Aorta (tissue), 5 donors: ENCODE measurements around the gene CDK2AP2. TPM values are rescaled to one million over a fixed set of nuclear protein-coding genes. Genes with fewer than 3 reads are reported as not detected.
"Not testable (repeated sequence)": the region's sequence is repeated elsewhere in the genome, so short reads cannot be mapped to it uniquely, and the experiment has no call there.

ENCODE experiments used
- ATAC-seq: fragments of 200-7000 bp; cut with Tn5 transposase; one replicate; pipeline ENCODE4 v1.9.1; 2022; ENCODE audit warnings: moderate library complexity; ENCODE audit not compliant: low FRiP score
- DNase-seq, 2 donors: peaks; one replicate each; pipeline ENCODE4 v3.0.0-alpha.2; 2020
- H3K27ac ChIP-seq, 2 donors: one replicate each; pipeline ENCODE4 v1.5.1; 2013; ENCODE audit warnings: low read length in 2 of 2, mild to moderate bottlenecking in 2 of 2, moderate library complexity in 2 of 2, control low read depth in 1 of 2, inconsistent platforms in 1 of 2, low read depth in 1 of 2
- H3K27me3 ChIP-seq, 2 donors: one replicate each; pipeline ENCODE4 v1.6.1; 2013; ENCODE audit warnings: control low read depth in 1 of 2, low read length in 1 of 2, mild to moderate bottlenecking in 1 of 2, moderate library complexity in 1 of 2; ENCODE audit not compliant: insufficient read depth in 2 of 2, control insufficient read depth in 1 of 2
- H3K36me3 ChIP-seq, 2 donors: one replicate each; pipeline ENCODE4 v1.6.1; 2013; ENCODE audit warnings: control low read depth in 1 of 2, low read length in 1 of 2, mild to moderate bottlenecking in 1 of 2; ENCODE audit not compliant: insufficient read depth in 2 of 2, control insufficient read depth in 1 of 2
- H3K4me1 ChIP-seq, 2 donors: one replicate each; pipeline ENCODE4 v1.6.1; 2013; ENCODE audit warnings: low read length in 2 of 2, control low read depth in 1 of 2, mild to moderate bottlenecking in 1 of 2, moderate library complexity in 1 of 2; ENCODE audit not compliant: insufficient read depth in 2 of 2, control insufficient read depth in 1 of 2
- H3K4me3 ChIP-seq, 2 donors: one replicate each; pipeline ENCODE4 v1.5.1; 2013; ENCODE audit warnings: low read length in 2 of 2, control low read depth in 1 of 2, mild to moderate bottlenecking in 1 of 2
- H3K9me3 ChIP-seq: one replicate; pipeline ENCODE4 v1.6.1; 2013; ENCODE audit warnings: mild to moderate bottlenecking, low read length; ENCODE audit not compliant: control insufficient read depth
- WGBS, 2 donors: extraction: QIAGEN DNeasy Blood & Tissue Kit; methylation state at CpG; one replicate each; pipeline ENCODE4 v1.1.7; 2013; 5-methylcytosine and 5-hydroxymethylcytosine counted together
- intact Hi-C, 2 donors: fragments of 100-400 bp; cut with DNase I; formaldehyde crosslinking; loops; one replicate each; pipeline versions ENCODE4 v1.14.2 to v1.15.0; 2022
- polyA plus RNA-seq, 2 donors: library from polyadenylated mRNA; stranded (reverse); fragments of 200-250 nt; gene quantifications; one replicate each; pipeline ENCODE4 v1.2.3, GENCODE V29; 2013
- total RNA-seq, 2 donors: library from RNA; stranded (reverse); fragmentation: NEBNext Ultra II Directional; extraction: Animal tissue kit (Norgen Biotek cat#: 25700); gene quantifications; one replicate each; pipeline ENCODE4 v1.2.1, GENCODE V29; 2021
- donor health status: healthy with polysubstance abuse.
- donor health status: Bipolar disorder and iron deficiency.
- donor health status: DM: no; HTN: no; CAD: no.
- donor health status: DM: no; HTN: no; CAD: no.
- donor health status: DM: yes; HTN: yes; CAD: no.

Gene CDK2AP2
- total and polyA plus RNA-seq, 4 donors, result 40.8 to 105 (median 76.5) TPM

DNA sequence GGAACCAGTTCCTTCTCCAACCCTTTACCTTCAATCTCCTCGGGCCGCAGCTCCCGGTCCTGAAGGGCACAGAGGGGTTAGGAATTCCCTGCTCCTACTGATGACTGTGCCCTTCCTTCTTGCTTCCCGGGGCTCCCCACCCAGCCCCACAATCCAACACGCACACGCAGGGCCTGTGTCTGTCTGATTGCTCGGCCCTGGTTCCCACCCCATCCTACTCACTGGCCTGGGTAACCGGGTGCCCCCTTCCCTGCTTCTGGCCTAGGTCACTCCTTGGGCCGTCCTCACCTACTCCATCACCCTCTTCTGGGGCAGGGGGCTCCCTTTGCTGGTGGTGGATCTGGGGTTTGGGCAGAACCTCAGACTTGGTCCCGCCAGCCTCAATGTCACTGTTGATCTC is 14.0 kb upstream of the CDK2AP2 start:
- Histone ChIP-seq H3K4me3 (no peak overlapping the region), H3K27ac (no peak overlapping the region), H3K9me3 (no peaks in the 10 kb centered on the region), H3K27me3 (no peaks in the 10 kb centered on the region), H3K4me1 (no peaks in the 10 kb centered on the region), H3K36me3 (no peaks in the 10 kb centered on the region)
- no peak for ATAC-seq
- intact Hi-C loops, result no loop called here
- 84 to 87% methylated on average over 10 of the region's 10 CpGs for WGBS, 2 donors
- no peak for DNase-seq

DNA sequence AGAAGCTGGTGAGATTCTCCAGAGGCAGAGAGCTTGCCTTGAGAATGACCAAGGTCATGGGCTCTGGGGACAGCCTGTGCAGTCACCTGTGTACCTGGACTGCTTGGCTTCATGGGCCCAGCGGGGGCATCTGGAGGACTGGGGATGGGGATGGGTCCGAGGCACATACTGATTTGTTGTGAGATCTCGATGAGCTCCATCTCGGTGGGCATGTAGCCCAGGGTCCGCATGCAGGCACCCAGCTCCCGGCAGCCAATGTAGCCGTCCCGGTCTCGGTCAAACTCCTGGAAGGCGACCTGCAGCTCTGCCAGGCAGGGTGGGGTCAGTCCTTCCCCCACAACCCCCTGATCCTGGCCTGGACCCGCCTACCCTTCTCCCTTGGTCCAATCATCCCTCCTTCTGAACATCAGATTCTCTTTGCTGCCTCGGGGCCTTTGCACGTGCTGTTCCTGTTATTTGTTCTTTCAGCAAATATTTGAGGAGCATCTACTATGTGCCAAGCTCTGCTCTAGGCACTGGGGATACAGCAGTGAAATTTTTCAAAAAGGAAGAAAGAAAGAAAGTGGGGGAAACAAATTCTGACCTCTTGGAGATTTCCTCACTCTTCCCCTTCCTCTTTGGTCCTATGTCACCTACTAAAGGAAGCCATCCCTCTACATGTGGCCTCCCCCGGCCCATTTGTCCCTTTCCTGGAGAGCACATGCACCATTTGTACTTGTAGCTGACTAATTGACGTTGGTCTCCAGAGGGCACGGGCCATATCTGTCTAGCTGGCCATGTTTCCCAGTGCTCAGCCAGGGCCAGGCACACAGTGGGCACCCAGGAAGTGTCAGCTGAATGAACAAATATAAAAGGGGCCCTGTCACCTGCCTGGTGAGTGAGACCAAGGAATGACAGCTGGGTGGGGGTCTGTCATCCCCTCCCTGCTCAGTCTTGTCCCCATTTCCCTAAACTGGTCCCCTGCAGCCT is 13.2 kb upstream of the CDK2AP2 start:
- H3K27ac ChIP-seq, result no peak overlapping the region
- no peaks in the 10 kb centered on the region for H3K9me3 ChIP-seq
- intact Hi-C loops, result no loop called here
- DNase-seq (no peak), ATAC-seq (no peak)
- H3K36me3 ChIP-seq, result no peaks in the 10 kb centered on the region
- no peaks in the 10 kb centered on the region for H3K27me3 ChIP-seq
- H3K4me1 ChIP-seq, result no peaks in the 10 kb centered on the region
- H3K4me3 ChIP-seq, result no peak overlapping the region
- WGBS, 2 donors, result 86% methylated on average over 16 of the region's 16 CpGs

DNA sequence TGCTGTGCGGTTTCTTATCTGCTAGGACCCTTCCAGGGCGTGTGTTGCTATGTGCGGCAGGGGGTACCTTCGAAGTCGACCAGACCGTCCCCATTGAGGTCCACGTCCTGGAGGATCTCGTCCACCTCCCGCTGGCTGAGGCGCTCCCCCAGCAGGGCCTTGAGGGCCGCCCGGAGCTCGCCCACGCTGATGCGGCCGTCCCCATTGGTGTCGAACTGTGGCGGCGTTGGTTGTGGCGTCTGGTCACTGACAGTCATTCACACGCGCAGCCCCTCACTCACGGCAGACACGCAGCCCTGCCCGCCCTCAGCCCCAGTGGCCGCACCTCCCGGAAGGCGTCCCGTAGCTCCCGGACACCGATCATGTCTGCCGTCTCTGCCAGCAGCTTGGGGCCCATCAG is 11.8 kb upstream of the CDK2AP2 start:
- no peaks in the 10 kb centered on the region for H3K9me3 ChIP-seq
- H3K4me1 ChIP-seq, result no peaks in the 10 kb centered on the region
- DNase-seq (no peak), ATAC-seq (no peak)
- WGBS, 2 donors, result 89 to 90% methylated on average over 31 to 32 of the region's 32 CpGs
- no peaks in the 10 kb centered on the region for H3K27me3 ChIP-seq
- intact Hi-C loops, result no loop called here
- no peak overlapping the region for H3K4me3 ChIP-seq
- H3K36me3 ChIP-seq, result no peaks in the 10 kb centered on the region
- H3K27ac ChIP-seq, result no peak overlapping the region

DNA sequence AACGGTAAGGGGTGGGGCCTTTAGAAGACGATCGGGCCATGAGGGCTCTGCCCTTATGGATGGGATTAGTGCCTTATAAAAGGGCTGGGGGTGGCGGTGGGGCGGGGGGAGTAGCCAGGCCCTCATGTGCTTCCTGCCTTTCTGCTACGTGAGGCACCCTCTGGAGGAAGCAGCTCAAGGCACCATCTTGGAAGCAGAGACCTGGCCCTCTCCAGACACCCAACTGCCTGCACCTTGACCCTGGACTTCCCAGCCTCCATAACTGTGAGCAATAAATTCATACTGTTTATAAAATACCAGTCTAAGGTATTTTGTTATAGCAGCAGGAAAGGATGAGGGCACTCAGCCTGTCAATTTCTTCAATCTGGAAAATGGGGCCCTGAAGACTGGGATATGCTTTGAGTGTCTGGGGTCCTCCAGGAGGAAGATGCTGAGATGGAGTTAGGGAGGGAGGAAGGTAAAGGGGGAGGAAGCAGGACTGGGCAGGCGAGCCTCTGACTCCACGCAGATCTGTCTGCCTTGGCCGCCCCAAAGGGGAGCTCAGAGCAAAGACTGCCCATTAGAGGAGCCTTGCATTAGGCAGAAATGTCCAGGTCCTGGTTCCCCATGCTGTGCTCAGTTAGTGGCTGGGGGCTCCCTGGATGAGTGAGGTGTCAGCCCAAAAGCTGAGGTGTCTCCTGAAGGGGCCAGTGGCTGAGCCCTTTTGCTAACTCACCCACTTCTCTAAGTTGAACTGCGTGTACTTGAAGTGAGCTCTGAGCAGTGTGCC is 10.0 kb upstream of the CDK2AP2 start:
- no peak overlapping the region for H3K27ac ChIP-seq
- H3K27me3 ChIP-seq, result no peaks in the 10 kb centered on the region
- intact Hi-C loops, result no loop called here
- no peak for ATAC-seq
- H3K9me3 ChIP-seq, result no peaks in the 10 kb centered on the region
- H3K36me3 ChIP-seq, result no peaks in the 10 kb centered on the region
- no peaks in the 10 kb centered on the region for H3K4me1 ChIP-seq
- no peak overlapping the region for H3K4me3 ChIP-seq
- DNase-seq, result no peak
- 80 to 84% methylated on average over 10 of the region's 10 CpGs for WGBS, 2 donors

DNA sequence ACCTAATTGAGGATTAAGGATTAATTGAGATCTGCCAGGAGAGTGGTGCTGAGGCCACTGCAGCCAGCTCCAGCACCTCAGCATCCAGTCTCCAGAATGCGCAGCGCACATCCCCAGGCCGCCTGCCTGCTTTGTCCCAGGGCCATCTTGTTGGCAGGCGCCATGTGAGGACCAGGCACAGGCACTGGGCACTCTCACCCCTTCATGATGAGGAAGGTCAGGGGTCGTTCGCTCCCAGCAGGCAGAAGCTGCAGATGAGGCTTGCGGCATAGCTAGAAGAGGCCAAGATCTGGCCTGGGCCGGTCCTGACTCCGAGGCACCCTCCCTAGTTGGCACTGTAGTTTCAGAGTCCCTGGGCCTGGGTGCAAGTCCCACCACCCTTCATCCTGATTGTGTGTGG is 8.8 kb upstream of the CDK2AP2 start:
- Histone ChIP-seq H3K9me3 (no peaks in the 10 kb centered on the region), H3K36me3 (no peaks in the 10 kb centered on the region), H3K27ac (no peak overlapping the region), H3K27me3 (no peaks in the 10 kb centered on the region), H3K4me1 (no peaks in the 10 kb centered on the region), H3K4me3 (no peak overlapping the region)
- 95% methylated on average over 9 of the region's 9 CpGs for WGBS, 2 donors
- DNase-seq, result no peak
- no peak for ATAC-seq
- intact Hi-C loops, result no loop called here

DNA sequence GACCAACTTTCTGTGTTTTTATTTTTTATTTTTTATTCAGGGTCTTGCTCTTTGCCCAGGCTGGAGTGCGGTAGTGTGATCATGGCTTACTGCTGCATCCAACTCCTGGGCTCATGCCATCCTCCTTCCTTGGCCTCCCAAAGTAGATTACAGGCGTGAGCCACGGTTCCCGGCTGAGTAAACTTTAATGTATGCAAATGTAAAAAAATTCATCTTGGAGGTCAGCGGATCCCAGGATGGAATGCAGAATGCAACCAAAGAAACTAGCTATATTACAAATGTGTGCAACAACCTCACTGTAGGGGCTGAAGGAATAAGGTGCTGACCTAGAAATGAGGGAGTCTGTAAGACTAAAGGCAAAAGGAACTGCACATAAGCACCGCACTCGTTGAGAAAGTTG is 6.2 kb upstream of the CDK2AP2 start:
- H3K4me1 ChIP-seq, result no peaks in the 10 kb centered on the region
- H3K4me3 ChIP-seq, result no peak overlapping the region
- DNase-seq, result no peak
- no peaks in the 10 kb centered on the region for H3K36me3 ChIP-seq
- H3K9me3 ChIP-seq, result no peaks in the 10 kb centered on the region
- intact Hi-C loops, result no loop called here
- WGBS, 2 donors, result 48 to 50% methylated on average over 7 of the region's 7 CpGs
- H3K27ac ChIP-seq, result no peak overlapping the region
- no peak for ATAC-seq
- no peaks in the 10 kb centered on the region for H3K27me3 ChIP-seq

DNA sequence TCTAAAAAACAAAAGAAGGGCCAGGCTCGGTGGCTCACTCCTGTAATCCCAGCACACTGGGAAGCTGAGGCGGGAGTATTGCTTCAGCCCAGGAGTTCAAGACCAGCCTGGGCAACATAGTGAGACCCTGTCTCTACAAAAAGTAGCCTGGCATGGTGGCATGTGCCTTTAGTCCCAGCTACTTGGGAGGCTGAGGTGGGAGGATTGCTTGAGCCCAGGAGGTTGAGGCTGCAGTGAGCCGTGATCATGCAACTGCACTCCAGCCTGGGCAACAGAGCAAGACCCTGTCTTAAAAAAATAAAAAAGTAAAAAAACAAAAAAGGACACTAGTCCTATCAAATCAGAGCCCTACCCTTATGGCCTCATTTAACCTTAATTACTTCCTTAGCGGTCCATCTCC is 3.6 kb upstream of the CDK2AP2 start:
- H3K27me3 ChIP-seq, H3K4me1 ChIP-seq, H3K36me3 ChIP-seq, H3K4me3 ChIP-seq, H3K9me3 ChIP-seq, intact Hi-C loops, H3K27ac ChIP-seq, ATAC-seq, DNase-seq: not testable (repeated sequence)
- WGBS, 2 donors, result 82 to 85% methylated on average over 4 of the region's 4 CpGs

DNA sequence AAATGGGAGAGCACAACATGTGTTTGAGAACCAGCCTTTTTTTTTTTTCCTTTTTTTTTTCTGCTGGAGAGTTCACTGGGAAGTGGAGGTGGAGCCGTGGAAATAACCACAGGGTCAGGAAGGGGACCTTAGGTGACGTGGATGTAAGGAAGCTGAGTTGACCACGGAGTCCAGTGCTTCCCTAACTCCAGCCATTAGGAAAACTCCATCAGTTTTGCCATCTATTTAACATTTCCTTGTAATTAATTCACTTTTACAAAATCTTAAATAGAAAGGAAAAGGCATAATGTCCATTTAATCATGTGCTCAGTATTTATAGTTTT is 2.0 kb upstream of the CDK2AP2 start:
- H3K27ac ChIP-seq, result no peak overlapping the region
- DNase-seq, result no peak
- no peaks in the 10 kb centered on the region for H3K27me3 ChIP-seq
- intact Hi-C loops, result no loop called here
- H3K4me3 ChIP-seq, result no peak overlapping the region
- H3K36me3 ChIP-seq, result no peaks in the 10 kb centered on the region
- no peak for ATAC-seq
- WGBS, 2 donors, result 64 to 67% methylated on average over 3 of the region's 3 CpGs
- no peaks in the 10 kb centered on the region for H3K9me3 ChIP-seq
- no peaks in the 10 kb centered on the region for H3K4me1 ChIP-seq
